GM21529 (cell line): Measurements from ENCODE around the gene OR10H2.
"Not testable (repeated sequence)": the region's sequence is repeated elsewhere in the genome, so short reads cannot be mapped to it uniquely, and the experiment has no call there.

Experiments
- ATAC-seq: cut with Tn5 transposase; IDR thresholded peaks from one replicate; pipeline ENCODE4 v1.9.1; 2021; ENCODE audit not compliant: unreplicated experiment

OR10H2 gene, protein sequence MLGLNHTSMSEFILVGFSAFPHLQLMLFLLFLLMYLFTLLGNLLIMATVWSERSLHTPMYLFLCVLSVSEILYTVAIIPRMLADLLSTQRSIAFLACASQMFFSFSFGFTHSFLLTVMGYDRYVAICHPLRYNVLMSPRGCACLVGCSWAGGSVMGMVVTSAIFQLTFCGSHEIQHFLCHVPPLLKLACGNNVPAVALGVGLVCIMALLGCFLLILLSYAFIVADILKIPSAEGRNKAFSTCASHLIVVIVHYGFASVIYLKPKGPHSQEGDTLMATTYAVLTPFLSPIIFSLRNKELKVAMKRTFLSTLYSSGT

DNA sequence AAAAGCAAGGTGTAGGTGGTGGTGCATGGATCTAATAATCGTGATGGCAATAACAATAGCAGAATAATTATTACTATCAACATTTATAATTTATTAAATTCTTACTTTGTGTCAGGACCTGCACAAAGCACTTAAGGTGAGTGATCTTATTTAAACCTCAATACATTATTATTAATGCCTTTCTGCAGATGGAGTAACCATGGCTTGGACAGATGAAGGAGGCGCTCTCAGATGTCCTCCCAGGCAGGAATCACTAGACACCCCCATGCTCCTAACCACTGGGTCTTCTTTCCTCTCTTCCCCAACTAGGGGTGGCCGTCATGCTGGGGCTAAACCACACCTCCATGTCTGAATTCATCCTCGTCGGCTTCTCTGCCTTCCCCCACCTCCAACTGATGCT lies at the start of gene OR10H2:
OR10H2 (plus strand) TSS at position 301 of the 400 bp plus-strand sequence; CDS start at position 321, 20 bp downstream.
- ATAC-seq: no peak

DNA sequence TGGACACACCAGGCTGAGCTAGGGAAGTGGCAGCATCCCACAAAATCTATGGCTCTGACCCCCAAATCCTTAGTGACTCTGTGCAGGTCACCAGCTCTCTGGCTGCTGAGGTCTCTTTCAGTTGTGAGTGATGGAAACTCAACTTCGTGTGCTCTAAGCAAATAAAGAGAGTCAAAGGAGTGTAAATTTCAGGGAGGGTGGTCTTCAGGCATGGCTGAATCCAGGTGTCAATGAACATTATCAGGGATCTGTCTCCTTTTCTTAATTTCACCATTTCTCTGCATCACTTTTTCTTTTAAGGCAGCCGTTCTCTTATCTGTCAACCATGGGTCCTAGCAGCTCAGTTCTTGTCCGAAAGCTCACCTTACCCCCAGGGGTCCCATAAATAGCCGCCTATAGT lies 48.7 kb upstream of the OR10H2 start:
- ATAC-seq: no peak

- ATAC-seq: not testable (repeated sequence)
Measured at GRCh38 chr19:15679865-15680264, 48.0 kb upstream of the OR10H2 start.

DNA sequence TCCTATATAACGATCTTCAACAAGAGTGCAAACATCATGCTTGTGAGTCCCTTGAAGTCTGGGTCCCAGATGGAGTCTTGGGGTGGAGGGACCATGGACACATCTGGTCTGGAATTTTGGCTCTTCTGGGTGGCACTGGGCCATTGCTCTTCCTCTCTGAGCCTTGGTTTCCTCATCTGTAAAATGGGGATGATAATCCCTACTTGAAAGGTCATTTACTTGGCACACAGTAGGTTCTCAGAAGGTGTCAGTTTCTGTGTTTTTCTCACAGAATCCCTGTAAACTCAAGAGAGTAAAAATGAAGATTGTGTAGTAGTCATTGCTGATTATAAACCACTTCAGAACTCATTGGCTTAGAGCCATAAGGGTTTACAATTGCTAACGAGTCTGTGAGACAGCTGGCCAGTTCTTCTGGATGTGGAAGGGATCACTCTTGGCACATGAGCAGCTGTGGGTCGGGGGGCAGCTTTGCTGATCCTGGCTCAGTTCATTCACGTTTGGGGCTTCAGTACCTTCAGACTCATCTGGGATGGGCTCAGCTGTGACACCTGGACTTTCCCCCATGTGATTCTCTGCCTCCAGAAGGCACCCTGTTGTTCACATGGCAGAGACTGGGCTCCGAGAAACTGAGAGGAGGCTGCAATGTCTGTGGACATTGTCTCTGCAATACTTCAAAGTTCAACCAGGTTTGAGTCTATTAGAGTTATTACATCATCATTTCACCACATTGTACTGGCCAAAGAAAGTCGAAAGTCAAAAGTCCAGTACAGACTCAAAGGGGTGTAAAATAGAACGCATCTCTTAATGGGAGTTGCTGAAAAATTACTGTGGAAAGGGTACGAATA lies 47.1 kb upstream of the OR10H2 start:
- no peak for ATAC-seq

DNA sequence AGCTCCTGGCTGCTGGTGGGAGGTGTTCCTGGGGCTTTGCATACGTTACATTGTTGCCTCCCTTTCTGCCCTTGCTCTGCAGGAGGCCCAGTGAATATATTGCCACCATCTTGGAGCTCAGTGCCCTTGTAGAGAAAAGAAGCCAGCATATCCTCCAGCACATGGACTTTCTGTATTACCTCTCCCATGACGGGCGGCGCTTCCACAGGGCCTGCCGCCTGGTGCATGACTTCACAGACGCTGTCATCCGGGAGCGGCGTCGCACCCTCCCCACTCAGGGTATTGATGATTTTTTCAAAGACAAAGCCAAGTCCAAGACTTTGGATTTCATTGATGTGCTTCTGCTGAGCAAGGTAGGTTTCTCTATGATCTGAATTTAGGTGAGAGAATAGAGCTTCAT lies 44.4 kb upstream of the OR10H2 start:
- ATAC-seq: no peak

GRCh38 chr19:15684828-15685227 lies 43.0 kb upstream of the OR10H2 start:
- ATAC-seq: no peak

- no peak for ATAC-seq
Measured at GRCh38 chr19:15696654-15697194, 31.1 kb upstream of the OR10H2 start.

DNA sequence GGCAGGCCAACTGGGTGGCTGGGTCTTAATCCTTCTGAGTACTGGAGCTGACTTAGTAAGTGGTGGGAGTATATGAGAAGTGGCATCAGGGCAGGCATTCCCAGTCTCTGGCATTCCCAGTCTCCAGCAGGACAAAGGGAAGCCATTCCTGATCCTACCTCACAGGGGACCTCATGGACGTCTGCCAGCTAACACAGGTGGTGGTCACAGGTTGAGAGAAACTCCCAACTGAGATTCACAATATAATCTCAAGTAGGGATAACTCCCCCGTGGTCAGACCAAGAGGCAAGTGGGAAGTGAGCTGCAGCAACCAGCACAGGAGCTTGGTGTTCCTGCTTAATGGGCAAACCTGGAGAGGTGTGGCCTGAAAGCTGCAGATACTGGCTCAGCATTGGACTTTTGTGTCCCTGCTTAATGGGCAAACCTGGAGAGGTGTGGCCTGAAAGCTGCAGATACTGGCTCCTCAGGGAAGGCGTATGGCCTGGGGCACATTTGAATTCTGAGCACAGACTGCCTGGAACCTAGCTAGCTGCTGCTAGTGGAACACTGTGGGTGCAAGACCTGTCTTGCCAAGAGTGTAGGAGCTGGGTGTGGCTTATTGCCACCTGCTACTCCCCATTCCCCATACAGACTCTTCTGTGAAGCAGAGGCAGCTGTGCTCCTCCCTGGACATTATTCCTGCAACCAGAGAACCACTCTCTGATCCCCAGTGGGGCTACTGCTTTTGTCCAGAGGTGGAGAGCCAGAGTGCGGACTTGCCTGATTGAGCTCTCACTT lies 25.9 kb upstream of the OR10H2 start:
- ATAC-seq: no peak

DNA sequence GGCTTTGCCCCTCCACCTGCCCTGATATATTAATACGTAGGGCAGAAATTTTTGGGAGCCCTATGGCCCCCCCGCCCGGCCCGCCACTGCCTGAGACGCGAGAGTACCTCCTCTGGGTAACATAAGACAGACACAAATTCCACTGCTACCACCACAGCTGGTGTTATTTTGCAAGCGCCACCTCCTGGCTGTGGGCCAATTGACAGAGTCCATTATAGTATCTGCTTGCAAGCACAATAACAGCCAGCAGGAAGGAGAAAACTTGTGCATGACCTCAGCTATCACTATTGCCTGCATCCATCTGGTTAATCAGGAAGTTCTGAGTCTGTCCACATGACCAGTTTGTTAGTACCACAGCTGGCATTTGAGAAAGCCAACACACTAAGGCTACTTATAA lies 25.3 kb upstream of the OR10H2 start:
- ATAC-seq: no peak

DNA sequence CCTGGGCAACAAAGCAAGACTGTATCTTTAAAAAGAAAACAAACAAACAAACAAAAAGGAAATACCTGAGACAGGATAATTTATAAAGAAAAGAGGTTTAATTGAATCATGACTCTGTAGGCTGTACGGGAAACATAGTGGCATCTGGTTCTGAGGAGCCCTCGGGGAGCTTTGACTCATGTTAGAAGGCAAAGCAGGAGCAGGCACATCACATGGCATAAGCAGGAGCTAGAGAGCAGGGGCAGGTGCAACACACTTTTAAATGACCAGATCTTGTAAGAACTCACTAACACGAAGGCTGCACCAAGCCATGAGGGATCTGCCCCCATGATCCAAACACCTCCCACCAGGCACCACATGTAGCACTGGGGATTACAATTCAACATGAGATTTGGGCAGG lies 13.2 kb upstream of the OR10H2 start:
- ATAC-seq: no peak

DNA sequence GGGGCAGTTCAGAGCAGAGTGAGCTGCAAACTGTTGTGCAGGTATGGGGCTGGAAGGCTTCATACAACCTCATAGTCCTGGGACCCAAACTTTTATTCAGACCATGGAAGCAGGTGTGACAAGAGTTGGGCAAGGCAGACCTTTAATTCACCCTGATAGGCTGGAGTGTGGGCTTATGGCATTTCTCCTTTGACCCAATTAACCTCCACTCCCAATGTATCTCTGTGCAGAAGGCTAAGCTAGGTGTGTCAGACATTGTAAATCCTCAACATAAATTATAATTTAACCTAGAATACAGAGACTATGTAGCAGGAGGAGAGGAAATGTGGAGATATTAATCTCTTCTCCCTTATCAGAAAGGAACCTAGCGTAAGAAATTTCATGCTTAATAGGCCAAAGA lies 12.2 kb upstream of the OR10H2 start:
- no peak for ATAC-seq

DNA sequence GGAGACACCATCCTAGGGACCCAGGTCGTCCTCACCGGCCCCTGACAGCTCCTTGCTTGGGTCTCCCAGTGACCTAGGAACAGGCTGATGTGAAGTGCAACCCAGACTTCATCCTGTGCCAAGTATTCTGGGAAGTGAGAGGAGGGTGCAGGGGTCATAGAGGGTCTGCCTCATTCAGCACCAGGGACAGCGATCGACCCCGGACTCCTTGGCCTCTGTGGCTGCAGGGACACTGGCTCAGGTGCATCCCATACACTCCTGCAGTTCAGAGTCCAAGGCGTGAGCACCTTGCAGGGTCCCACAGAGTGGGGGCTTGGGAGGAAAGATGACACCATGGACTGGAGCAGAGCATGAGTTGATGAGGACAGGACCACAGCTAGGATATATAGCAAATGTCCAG lies 10.0 kb upstream of the OR10H2 start:
- ATAC-seq: no peak

DNA sequence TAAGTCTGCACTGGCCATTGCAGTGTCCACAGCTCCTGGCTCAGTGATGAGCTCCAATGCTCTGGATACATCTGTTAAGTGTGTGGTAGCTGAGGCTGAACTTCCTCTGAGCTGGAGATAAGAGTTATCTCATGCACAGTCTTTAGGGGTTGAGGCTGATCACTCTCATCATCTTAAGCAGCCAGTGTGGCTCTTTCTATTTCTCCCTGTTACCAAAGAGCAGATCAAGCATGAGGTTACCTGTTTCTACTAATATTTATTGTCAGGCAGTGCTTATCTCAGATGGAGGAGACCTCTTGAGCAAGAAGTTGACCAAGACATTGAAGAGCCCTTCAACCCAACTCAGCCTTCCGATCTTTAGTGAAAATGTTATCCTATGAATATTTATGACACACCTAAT lies 6.6 kb upstream of the OR10H2 start:
- ATAC-seq: no peak

DNA sequence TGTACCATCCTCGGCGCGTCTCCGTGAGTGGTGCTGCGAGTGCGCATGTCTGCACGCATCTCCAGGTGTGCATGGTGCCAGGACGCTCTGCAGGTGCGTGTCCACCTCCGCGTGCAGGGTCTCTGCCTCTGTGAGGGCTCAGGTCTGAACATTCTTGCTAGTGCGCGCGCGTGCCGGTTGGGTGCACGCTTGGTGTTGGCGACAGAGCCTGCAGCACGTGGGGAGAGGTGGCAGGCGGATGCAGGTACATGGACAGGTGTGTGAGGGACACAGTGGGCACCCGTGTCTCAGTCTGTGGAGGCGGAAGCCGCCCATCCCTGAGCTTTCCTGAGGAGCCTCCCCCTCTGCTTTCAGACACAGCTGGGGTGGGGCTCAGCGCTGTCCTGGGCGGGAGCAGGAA lies 4.9 kb upstream of the OR10H2 start:
- no peak for ATAC-seq

DNA sequence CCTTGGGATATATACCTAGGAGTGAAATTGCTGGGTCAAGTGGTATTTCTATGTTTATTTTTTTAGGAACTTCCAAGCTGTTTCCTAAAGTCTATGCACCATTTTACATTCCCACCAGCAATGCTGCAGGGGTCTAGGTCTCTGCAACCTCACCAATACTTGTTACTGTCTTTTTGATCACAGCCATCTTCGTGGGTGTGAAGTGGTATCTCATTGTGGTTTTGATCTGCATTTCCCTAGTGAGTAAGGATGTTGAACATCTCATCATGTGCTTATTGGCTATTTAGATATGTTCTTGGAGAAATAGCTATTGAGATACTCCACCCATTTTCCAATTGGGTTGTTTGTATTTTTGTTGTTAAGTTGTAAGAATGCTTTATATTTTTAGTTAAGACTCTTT lies 2.7 kb downstream of the OR10H2 start:
- ATAC-seq: no peak

GRCh38 chr19:15732388-15732787 lies 4.6 kb downstream of the OR10H2 start:
- no peak for ATAC-seq

DNA sequence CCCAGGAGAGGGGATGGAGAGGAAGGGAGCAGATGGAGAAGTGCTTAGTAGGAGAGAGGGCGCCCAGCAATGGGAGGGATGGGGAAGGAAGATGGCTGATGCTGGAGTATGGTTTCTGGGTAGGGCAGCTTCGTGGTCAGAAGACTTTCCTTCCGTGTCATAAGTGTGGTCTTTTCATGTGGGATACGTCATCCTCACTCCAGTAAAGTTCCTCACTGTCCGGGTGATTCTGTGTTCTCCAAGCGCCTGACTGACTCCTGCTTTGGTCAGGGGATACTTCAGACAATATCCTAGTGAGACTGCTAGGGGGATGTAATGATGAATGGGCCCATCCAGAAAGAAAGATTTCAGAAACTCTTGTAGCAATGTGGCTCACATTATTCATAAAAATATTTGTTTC lies 6.1 kb downstream of the OR10H2 start:
- ATAC-seq: no peak

- ATAC-seq: no peak
Measured at GRCh38 chr19:15737722-15738121, 9.9 kb downstream of the OR10H2 start, which contains the start of gene OR10H3. Gene OR10H3, plus strand, starts transcription at chr19:15737985. Its CDS starts 3,408 bp downstream, at chr19:15741393.

GRCh38 chr19:15740785-15741184 lies 13.0 kb downstream of the OR10H2 start:
- ATAC-seq: no peak

- ATAC-seq: no peak
Measured at GRCh38 chr19:15748239-15748638, 20.4 kb downstream of the OR10H2 start.

DNA sequence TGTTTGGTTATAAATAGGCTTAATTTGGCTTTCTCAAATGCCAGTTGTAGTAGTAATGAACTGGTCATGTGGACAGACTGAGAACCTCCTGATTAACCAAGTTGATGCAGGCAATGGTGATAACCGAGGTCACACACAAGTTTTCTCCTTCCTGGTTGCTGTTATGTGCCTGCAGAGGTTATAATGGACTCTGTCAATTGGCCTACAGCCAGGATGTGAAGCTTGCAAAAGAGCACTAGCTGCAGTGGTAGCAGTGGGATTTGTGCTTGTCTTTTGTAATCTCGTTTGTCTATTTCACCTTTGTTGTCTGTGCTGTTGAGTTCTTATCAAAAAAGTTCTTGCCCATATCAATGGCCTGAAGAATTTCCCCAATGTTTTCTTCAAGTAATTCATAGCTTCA lies 30.6 kb downstream of the OR10H2 start:
- no peak for ATAC-seq
